ENCODE measurements around the gene SLC5A10. TPM values are rescaled to one million over a fixed set of nuclear protein-coding genes. Genes with fewer than 3 reads are reported as not detected.
"Not testable (repeated sequence)": the region's sequence is repeated elsewhere in the genome, so short reads cannot be mapped to it uniquely, and the experiment has no call there.

The SLC5A10 gene
- total RNA-seq = not detected in 2 replicates

DNA sequence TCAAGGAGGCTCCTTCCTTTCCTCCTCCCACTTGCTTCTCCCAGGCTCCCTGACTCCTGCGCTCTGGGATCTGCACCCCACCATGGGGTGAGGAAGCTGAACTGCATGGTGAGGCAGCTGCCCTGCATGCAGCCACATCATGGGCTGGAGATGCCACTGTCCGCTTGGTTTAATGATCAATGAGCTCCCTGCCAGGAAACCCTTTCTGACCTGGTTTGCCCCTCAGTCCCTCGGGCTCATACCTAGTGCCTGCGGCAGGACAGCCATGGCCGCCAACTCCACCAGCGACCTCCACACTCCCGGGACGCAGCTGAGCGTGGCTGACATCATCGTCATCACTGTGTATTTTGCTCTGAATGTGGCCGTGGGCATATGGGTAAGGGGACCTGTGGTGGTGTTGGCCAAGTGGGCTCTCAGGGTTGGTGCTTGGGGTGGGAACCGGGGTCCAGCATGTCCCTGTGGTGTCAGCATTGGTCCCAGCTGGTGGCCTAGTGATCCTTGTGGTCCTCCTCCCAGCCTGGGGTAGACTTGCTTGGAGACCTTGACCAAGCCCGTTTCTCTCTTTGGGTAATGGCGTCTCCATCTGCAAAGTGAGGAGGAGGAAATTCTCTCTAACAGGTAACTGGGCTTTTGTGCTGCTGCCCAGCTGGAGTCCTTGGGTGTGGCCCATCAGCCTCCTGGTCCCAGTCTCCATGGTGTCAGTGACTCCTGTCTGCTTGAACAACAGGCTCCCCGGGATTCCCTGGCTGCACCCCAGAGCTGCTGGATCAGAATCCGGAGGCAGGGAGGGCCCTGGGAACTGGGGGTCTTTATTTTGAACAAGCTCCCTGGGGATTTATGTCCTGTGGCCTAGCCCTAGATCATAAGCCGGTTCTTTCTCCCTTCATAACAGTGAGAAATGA, at the start of gene SLC5A10:
Gene SLC5A10 (plus strand): TSS at position 225 of the 902 bp plus-strand sequence. CDS start 41 bp downstream, at position 266.
- no peak for DNase-seq (ENCODE audit: extremely low read depth, low read depth, low spot score)

- DNase-seq (ENCODE audit: extremely low read depth, low read depth, low spot score) = no peak
These were observed 47.5 kb upstream of the SLC5A10 start for GRCh38 chr17:18904482-18904881.

DNA sequence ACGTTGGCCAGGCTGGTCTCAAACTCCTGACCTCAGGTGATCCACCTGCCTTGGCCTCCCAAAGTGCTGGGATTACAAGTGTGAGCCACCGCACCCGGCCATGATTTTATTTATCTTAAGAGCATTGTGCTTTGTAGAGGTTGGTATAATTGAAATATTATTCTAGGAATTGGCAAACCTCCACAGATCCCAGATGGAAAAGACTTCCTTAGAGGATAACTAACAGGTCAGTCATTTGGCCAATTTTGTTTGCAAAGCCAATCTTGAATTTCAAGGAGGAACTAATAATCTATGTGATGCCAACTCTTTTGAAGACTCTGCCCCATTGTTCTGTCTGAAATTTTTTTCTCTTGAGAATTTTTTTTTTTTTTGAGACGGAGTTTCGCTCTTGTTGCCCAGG, 46.7 kb upstream of the SLC5A10 start:
- DNase-seq (ENCODE audit: extremely low read depth, low read depth, low spot score) = no peak

DNA sequence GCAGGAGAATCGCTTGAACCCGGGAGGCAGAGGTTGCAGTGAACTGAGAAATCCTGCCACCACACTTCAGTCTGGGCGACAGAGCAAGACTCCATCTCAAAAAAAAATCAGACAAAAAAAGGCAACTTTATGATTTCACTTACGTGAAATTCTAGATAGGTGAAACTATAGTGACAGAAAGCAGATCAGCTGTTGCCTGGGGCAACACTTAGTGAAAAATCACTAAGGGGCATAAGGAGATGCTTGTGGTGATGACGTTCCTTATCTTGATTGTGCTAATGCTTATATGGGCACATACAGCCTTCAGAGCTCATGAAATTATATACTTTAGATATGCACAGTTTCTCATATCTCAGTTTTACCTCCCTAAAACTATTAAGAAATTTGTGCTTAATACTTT, 41.6 kb upstream of the SLC5A10 start:
- DNase-seq (ENCODE audit: extremely low read depth, low read depth, low spot score) = no peak

- no peak for DNase-seq (ENCODE audit: extremely low read depth, low read depth, low spot score)
These were observed 41.1 kb upstream of the SLC5A10 start for GRCh38 chr17:18910881-18911280.

GRCh38 chr17:18916816-18917500, 35.0 kb upstream of the SLC5A10 start:
- DNase-seq (ENCODE audit: extremely low read depth, low read depth, low spot score) = no peak

DNA sequence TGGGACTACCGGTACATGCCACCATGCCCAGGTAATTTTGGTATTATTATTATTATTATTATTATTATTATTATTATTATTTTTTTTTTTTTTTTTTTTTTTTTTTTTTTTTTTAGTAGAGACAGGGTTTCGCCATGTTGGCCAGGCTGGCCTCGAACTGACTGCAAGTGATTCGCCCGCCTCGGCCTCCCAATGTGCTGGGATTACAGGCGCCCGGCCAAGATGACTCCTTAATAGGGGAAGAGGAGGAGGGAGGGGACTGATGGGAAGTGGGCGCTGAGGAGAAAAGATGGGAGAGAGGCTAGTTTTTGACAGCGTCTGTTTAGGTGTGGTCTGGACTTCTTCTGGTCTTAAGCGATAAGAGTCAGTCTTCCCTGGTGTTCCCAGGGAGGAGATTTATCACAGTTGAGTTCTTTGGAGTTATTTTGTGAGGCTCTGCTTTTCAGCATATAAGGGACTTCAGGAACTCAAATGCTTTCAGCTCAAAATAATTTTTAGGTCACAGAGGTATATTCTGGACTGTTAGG, 34.4 kb upstream of the SLC5A10 start:
- no peak for DNase-seq (ENCODE audit: extremely low read depth, low read depth, low spot score)

- DNase-seq (ENCODE audit: extremely low read depth, low read depth, low spot score) = no peak
These were observed 32.0 kb upstream of the SLC5A10 start for GRCh38 chr17:18919963-18920362.

GRCh38 chr17:18920911-18921441, 31.0 kb upstream of the SLC5A10 start:
- no peak for DNase-seq (ENCODE audit: extremely low read depth, low read depth, low spot score)

DNA sequence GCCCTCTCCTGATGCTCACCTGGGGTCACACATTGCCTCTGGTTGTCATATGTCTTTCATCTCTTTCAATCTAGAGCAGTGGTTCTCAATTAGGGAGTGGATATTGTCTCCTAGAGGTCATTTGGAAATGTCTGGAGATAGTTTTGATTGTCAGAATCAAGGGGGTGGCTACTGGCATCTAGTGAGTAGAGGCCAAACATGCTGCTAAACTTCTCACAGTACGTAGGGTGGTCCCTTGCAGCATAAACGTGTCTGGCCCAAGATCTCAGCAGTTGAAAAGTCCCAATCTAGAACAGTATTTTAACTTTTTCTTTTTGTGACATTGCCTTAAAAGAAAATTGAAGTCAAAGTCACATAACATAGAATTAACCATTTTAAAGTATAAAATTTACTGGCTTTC, 30.5 kb upstream of the SLC5A10 start:
- DNase-seq (ENCODE audit: extremely low read depth, low read depth, low spot score) = no peak

- DNase-seq (ENCODE audit: extremely low read depth, low read depth, low spot score) = no peak
These were observed 30.0 kb upstream of the SLC5A10 start for GRCh38 chr17:18921912-18922451.

DNA sequence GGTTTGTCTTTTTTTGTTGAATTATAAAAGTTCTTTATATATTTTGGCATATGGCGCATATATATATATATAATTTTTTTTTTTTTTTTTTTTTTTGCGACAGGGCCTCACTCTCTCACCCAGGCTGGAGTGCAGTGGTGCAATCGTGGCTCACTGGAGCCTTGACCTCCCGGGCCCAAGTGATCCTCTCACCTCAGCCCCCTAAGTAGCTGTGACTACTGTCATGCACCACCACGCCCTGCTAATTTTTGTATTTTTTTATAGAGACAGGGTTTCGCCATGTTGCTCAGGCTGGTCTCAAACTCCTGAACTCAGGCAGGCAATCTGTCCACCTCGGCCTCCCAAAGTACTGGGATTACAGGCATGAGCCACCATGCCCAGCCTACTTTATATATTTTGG, 29.4 kb upstream of the SLC5A10 start:
- not testable (repeated sequence) for DNase-seq (ENCODE audit: extremely low read depth, low read depth, low spot score)

GRCh38 chr17:18925187-18925586, 26.8 kb upstream of the SLC5A10 start:
- DNase-seq (ENCODE audit: extremely low read depth, low read depth, low spot score) = no peak

DNA sequence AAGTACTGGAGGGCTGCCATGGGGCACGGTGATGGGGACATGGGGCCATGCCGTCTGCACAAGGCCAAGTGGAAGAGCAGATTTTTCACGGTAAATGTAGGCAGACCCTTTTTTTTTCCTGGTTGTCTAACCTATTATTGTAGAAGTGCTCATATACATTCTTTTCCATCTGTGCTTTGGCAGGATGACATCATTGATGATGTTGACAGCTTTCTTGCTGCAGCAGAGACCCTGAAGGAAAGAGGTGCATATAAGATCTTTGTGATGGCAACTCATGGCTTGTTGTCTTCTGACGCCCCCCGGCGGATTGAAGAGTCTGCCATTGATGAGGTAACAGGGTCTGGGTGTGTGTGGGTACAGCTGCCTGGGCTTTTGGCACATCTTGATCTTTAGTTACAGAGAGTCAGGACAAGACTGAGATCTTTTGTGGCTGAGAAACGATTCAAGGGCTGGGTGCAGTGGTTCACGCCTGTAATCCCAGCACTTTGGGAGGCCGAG, 23.3 kb upstream of the SLC5A10 start:
- no peak for DNase-seq (ENCODE audit: extremely low read depth, low read depth, low spot score)

GRCh38 chr17:18932360-18933055, 19.5 kb upstream of the SLC5A10 start:
- DNase-seq (ENCODE audit: extremely low read depth, low read depth, low spot score) = no peak

DNA sequence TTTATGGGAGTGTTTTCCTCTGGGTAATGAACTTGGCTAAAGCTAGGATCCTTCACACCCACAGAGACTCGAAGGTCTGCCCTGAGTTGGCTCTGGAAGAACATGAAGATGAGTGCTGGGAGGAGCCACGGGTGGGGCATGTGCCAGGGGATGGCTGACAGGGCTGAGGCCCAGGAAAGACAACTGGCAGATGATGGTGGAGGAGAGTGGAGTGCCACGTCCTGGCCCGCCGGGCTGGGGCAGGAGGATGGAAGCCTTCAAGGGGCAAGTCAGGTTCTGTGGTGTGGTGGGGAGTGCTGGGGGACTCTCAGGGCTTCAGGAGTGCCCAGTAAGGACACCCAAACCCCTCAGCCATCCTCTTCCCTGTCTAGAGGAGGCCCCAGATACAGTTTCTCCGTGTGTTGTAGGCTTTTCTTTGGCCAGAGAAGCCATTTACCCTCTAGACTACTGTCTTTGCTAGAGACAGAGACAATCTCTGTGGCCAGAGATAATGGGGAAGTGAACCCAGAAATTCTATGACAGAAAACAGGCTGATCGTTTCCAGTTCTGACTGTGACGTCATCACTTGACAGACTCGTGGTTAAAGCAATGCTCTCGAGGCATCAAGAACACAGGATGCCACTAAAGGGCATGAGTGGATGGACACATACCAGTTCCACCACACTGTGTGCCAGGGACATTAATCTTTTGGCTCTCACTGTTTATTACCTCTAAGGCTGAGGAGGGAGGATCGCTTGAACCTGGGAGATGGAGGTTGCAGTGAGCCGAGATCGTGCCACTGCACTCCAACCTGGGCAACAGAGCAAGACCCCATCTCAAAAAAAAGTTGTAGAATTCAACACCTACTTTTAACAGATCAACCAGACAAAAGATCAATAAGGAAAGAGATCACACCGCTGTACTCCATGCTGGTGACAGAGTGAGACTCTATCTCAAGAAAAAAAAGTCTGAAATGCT, 18.6 kb upstream of the SLC5A10 start:
- no peak for DNase-seq (ENCODE audit: extremely low read depth, low read depth, low spot score)

- no peak for DNase-seq (ENCODE audit: extremely low read depth, low read depth, low spot score)
These were observed 13.8 kb upstream of the SLC5A10 start for GRCh38 chr17:18937981-18938691.

DNA sequence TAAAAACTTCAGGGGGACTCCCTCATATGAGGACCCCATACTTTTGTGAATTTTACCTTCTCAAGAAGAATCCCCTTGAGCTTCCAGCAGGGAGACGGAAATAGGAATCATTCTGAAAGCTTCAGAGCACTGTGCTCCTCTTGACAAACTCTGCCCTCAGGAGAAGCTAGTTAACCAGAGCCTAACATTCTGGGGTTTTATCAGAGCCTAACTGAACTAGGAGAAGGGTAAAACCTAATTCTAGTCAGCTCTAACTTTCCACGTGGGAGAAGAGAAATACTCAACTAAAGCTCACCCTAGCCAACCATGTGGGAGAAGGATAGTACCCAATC, 13.3 kb upstream of the SLC5A10 start:
- DNase-seq (ENCODE audit: extremely low read depth, low read depth, low spot score) = no peak

- DNase-seq (ENCODE audit: extremely low read depth, low read depth, low spot score) = no peak
These were observed 7.3 kb upstream of the SLC5A10 start for GRCh38 chr17:18944646-18945045.

Data from glomerular endothelial cell (primary cell).